K562 (cell line): Measurements from ENCODE around the gene CADPS2. TPM values are rescaled to one million over a fixed set of nuclear protein-coding genes. Genes with fewer than 3 reads are reported as not detected.

Experiments
- ATAC-seq: fragments of 200-7000 bp; cut with Tn5 transposase; 3 replicates; pipeline ENCODE4 v1.9.1; 2020; ENCODE audit warnings: moderate library complexity
- BruUV-seq: library from RNA; stranded (reverse); fragments of 400-500 nt; replicated peaks from 2 replicates; lab custom pipeline; 2021; lab: Mats Ljungman, UMichigan
- CTCF ChIA-PET: fragments of 300-600 bp; formaldehyde crosslinking; extraction: SDS; loops from one replicate; lab custom pipeline; 2021; ENCODE audit warnings: low intra/inter-chr PET ratio; lab: Yijun Ruan, JAX
- POLR2A ChIA-PET: fragments of 300-600, 350-650 bp; sonication (Branson Sonifier 250); formaldehyde crosslinking; extraction: SDS; loops from one replicate; lab custom pipeline; 2021; ENCODE audit warnings: antibody characterized with exemption, inconsistent platforms; lab: Yijun Ruan, JAX
- DNase-seq, 4 experiments: peaks; one replicate each; pipeline versions ENCODE4 v3.0.0 to v3.0.0-alpha.2; 2011 to 2018; ENCODE audit warnings: low spot score in 3 of 4, mixed read lengths in 3 of 4; ENCODE audit errors: extremely low read depth in 1 of 4
- FAIRE-seq: peaks from 2 replicates; lab custom pipeline; 2011; peaks lifted over from hg19 to GRCh38; lab: Jason Lieb, UNC
- H2AFZ ChIP-seq: 2 replicates; pipeline ENCODE4 v1.6.0; 2011; ENCODE audit warnings: low read depth, low read length, control low read depth, inconsistent platforms
- H3K27ac ChIP-seq: fragments of 200-600 bp; 3 replicates; pipeline ENCODE4 v1.8.0; 2011; ENCODE audit warnings: low read depth, mild to moderate bottlenecking, control low read depth, inconsistent platforms, low read length, moderate library complexity, mixed read lengths; ENCODE audit errors: extremely low read depth
- H3K27me3 ChIP-seq, 2 experiments: fragments of 300-600 bp in 1 of 2; 2 replicates in 1 of 2; 3 replicates in 1 of 2; pipeline versions ENCODE4 v1.6.0 to v1.8.0; 2011; ENCODE audit warnings: inconsistent platforms in 2 of 2, low read length in 2 of 2, mild to moderate bottlenecking in 1 of 2, mixed read lengths in 1 of 2, moderate library complexity in 1 of 2; ENCODE audit not compliant: control insufficient read depth in 2 of 2, insufficient read depth in 2 of 2
- H3K36me3 ChIP-seq: fragments of 300-600 bp; 3 replicates; pipeline ENCODE4 v1.8.0; 2011; ENCODE audit warnings: mild to moderate bottlenecking, low read length, inconsistent platforms; ENCODE audit not compliant: control insufficient read depth, insufficient read depth
- H3K4me1 ChIP-seq, 2 experiments: fragments of 200-600 bp in 1 of 2; replicated peaks in 1 of 2; 2 replicates in 1 of 2; 3 replicates in 1 of 2; pipeline versions ENCODE4 v1.5.1 to v1.8.0; 2011; ENCODE audit warnings: inconsistent platforms in 2 of 2, low read length in 2 of 2, mild to moderate bottlenecking in 1 of 2, mixed read lengths in 1 of 2, moderate library complexity in 1 of 2; ENCODE audit not compliant: control insufficient read depth in 2 of 2, insufficient read depth in 2 of 2
- H3K4me2 ChIP-seq: 2 replicates; pipeline ENCODE4 v1.6.1; 2011; ENCODE audit warnings: low read length, control low read depth, inconsistent platforms, mixed read lengths; ENCODE audit not compliant: insufficient read depth
- H3K4me3 ChIP-seq: fragments of 200-600 bp; sonication (generic), shearing (Covaris generic); 2 replicates; pipeline ENCODE4 v1.5.1; 2016; ENCODE audit warnings: control low read depth, inconsistent platforms
- H3K79me2 ChIP-seq: fragments of 200-600 bp; 3 replicates; pipeline ENCODE4 v1.8.0; 2011; ENCODE audit warnings: low read length, inconsistent platforms; ENCODE audit not compliant: control insufficient read depth, insufficient read depth
- H3K9ac ChIP-seq, 2 experiments: 2 replicates each; pipeline versions ENCODE4 v1.6.0 to v1.6.1; 2011; ENCODE audit warnings: low read depth in 2 of 2, low read length in 2 of 2, control low read depth in 1 of 2, inconsistent platforms in 1 of 2, mild to moderate bottlenecking in 1 of 2, mixed read lengths in 1 of 2; ENCODE audit not compliant: insufficient read depth in 1 of 2
- H3K9me1 ChIP-seq: one replicate; pipeline ENCODE4 v1.6.0; 2011; ENCODE audit warnings: inconsistent platforms, mild to moderate bottlenecking, low read length, moderate library complexity; ENCODE audit not compliant: control insufficient read depth, insufficient read depth
- H3K9me3 ChIP-seq: replicated peaks from 2 replicates; pipeline ENCODE4 v1.5.1; 2011; ENCODE audit warnings: low read depth, low read length, inconsistent platforms; ENCODE audit not compliant: control insufficient read depth, insufficient read depth
- H4K20me1 ChIP-seq: replicated peaks from 2 replicates; pipeline ENCODE4 v1.6.1; 2011; ENCODE audit warnings: low read length, inconsistent platforms, mixed read lengths; ENCODE audit not compliant: control insufficient read depth, insufficient read depth
- BRCA1 ChIP-seq, 2 experiments: fragments of 450-650 bp in 1 of 2; sonication (generic) in 1 of 2; formaldehyde crosslinking in 1 of 2; IDR thresholded peaks; 2 replicates each; pipeline versions ENCODE4 v1.5.0 to v1.6.1; 2017 to 2020; ENCODE audit warnings: mild to moderate bottlenecking in 1 of 2, missing genetic modification reagents in 1 of 2
- CTCFL ChIP-seq: IDR thresholded peaks from 2 replicates; pipeline ENCODE4 v1.6.1; 2011; ENCODE audit warnings: borderline replicate concordance, low read depth, mild to moderate bottlenecking, moderate library complexity, low read length; ENCODE audit not compliant: insufficient read depth, poor library complexity, severe bottlenecking
- ELK1 ChIP-seq: sonication (generic); formaldehyde crosslinking; IDR thresholded peaks from 2 replicates; pipeline ENCODE4 v1.8.1; 2022; ENCODE audit warnings: missing genetic modification reagents
- HDAC6 ChIP-seq: IDR thresholded peaks from 2 replicates; pipeline ENCODE4 v1.6.1; 2012; ENCODE audit warnings: low read depth, mild to moderate bottlenecking, control low read depth, inconsistent platforms, low read length, moderate library complexity
- POLR2AphosphoS5 ChIP-seq: IDR thresholded peaks from 2 replicates; pipeline ENCODE4 v1.6.1; 2011; ENCODE audit warnings: mild to moderate bottlenecking, low read depth, low read length, moderate library complexity; ENCODE audit not compliant: control insufficient read depth, insufficient read depth
- SAFB ChIP-seq: fragments of 200-400 bp; formaldehyde crosslinking; IDR thresholded peaks from 2 replicates; pipeline ENCODE4 v1.6.1; 2017; ENCODE audit warnings: low read depth, low read length, borderline replicate concordance
- SMARCA5 ChIP-seq: fragments of 450-650 bp; IDR thresholded peaks from 2 replicates; pipeline ENCODE4 v1.6.1; 2016
- YY1 ChIP-seq, 3 experiments: IDR thresholded peaks; 2 replicates each; pipeline ENCODE4 v1.6.1; 2011; ENCODE audit warnings: low read length in 2 of 3, mild to moderate bottlenecking in 2 of 3, moderate library complexity in 2 of 3, borderline replicate concordance in 1 of 3, control low read depth in 1 of 3, low read depth in 1 of 3; ENCODE audit not compliant: insufficient read depth in 3 of 3, insufficient replicate concordance in 2 of 3, control insufficient read depth in 1 of 3, insufficient read length in 1 of 3; ENCODE audit errors: extremely low read depth in 1 of 3
- ZNF174 ChIP-seq: fragments of 250-450 bp; sonication (Bioruptor Pico); IDR thresholded peaks from 2 replicates; pipeline ENCODE4 v1.4.0; 2020; ENCODE audit warnings: mild to moderate bottlenecking
- WGBS: fragments of 100-300 bp; shearing (Covaris generic); methylation state at CpG from one replicate; pipeline ENCODE4 v1.1.6; 2016; ENCODE audit warnings: low coverage, mixed read lengths; ENCODE audit not compliant: insufficient coverage; ENCODE audit errors: missing lambda C conversion rate; 5-methylcytosine and 5-hydroxymethylcytosine counted together
- in situ Hi-C: fragments of 300-500 bp; cut with MboI; formaldehyde crosslinking; loops from 4 replicates; pipeline ENCODE4 v1.15.0; 2018; ENCODE audit warnings: inconsistent platforms, mixed read lengths
- intact Hi-C: fragments of 100-400 bp; cut with micrococcal nuclease; formaldehyde crosslinking; loops from 2 replicates; pipeline ENCODE4 v1.14.2; 2022
- polyA plus RNA-seq, 8 experiments: library from polyadenylated mRNA; depleted of rRNA in 4 of 8; stranded (reverse) in 5 of 8; unstranded in 3 of 8; fragments of >200 nt; fragmentation: Nextera tagmentation in 2 of 8; fragmentation: Illumina TruSeq in 1 of 8; extraction: Ambion mirVana in 2 of 8; extraction: Trizol in 1 of 8; gene quantifications; 2 replicates each; pipeline versions ENCODE4 v1.2.1 to v1.2.3, GENCODE V29; 2011 to 2014; ENCODE audit warnings: inconsistent platforms in 1 of 8, missing spikeins in 1 of 8
- total RNA-seq, 7 experiments: library from RNA; depleted of rRNA in 6 of 7; stranded (reverse); fragments of >200 nt in 6 of 7; fragmentation: Illumina TruSeq in 2 of 7; extraction: Trizol in 2 of 7; gene quantifications; 2 replicates each; pipeline versions ENCODE4 v1.2.1 to v1.2.3, GENCODE V29; 2011 to 2021; ENCODE audit warnings: low replicate concordance in 1 of 7
- TF ChIP-seq, protein P1 (sequence below): fragments of 150-350 bp; conservative IDR thresholded peaks from 2 replicates; pipeline ENCODE4 v1.6.1; 2014; ENCODE audit warnings: low read length
- TF ChIP-seq, protein P2 (sequence below): fragments of 250-450 bp; sonication (Bioruptor Pico); IDR thresholded peaks from 2 replicates; pipeline ENCODE4 v1.5.0; 2020; ENCODE audit warnings: mild to moderate bottlenecking

Gene CADPS2
- total and polyA plus RNA-seq, 9 of the 15 experiments (the other 6 are each of a cell fraction or from before 2014, with no cell fraction given) = 0.03 to 0.14 (median 0.04) TPM; not detected in 1

DNA sequence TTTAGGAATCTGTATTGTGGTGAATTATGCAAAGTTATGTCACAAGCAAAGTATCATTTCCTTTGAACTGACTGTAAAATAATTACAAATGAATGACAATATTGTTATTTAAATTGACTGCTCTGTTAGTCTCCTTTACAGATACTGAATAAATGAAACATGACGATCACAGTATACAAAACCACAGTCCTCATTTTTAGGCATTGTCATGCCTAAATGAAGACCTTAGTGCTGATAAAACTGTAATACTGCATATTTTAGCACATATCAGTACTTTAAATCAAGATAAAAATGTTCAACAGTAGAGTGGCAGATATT, 542.0 kb downstream of the CADPS2 start (continued):
- TF ChIP-seq, protein P1, sequence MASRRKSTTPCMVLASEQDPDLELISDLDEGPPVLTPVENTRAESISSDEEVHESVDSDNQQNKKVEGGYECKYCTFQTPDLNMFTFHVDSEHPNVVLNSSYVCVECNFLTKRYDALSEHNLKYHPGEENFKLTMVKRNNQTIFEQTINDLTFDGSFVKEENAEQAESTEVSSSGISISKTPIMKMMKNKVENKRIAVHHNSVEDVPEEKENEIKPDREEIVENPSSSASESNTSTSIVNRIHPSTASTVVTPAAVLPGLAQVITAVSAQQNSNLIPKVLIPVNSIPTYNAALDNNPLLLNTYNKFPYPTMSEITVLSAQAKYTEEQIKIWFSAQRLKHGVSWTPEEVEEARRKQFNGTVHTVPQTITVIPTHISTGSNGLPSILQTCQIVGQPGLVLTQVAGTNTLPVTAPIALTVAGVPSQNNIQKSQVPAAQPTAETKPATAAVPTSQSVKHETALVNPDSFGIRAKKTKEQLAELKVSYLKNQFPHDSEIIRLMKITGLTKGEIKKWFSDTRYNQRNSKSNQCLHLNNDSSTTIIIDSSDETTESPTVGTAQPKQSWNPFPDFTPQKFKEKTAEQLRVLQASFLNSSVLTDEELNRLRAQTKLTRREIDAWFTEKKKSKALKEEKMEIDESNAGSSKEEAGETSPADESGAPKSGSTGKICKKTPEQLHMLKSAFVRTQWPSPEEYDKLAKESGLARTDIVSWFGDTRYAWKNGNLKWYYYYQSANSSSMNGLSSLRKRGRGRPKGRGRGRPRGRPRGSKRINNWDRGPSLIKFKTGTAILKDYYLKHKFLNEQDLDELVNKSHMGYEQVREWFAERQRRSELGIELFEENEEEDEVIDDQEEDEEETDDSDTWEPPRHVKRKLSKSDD = no peak
- TF ChIP-seq, protein P2, sequence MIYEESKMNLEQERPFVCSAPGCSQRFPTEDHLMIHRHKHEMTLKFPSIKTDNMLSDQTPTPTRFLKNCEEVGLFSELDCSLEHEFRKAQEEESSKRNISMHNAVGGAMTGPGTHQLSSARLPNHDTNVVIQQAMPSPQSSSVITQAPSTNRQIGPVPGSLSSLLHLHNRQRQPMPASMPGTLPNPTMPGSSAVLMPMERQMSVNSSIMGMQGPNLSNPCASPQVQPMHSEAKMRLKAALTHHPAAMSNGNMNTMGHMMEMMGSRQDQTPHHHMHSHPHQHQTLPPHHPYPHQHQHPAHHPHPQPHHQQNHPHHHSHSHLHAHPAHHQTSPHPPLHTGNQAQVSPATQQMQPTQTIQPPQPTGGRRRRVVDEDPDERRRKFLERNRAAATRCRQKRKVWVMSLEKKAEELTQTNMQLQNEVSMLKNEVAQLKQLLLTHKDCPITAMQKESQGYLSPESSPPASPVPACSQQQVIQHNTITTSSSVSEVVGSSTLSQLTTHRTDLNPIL (CRISPR knock-in tag) = no peak
- TF ChIP-seq BRCA1 (IDR thresholded peaks at IDR 0.05) (no peak), BRCA1 (CRISPR knock-in tag; IDR thresholded peaks at IDR 0.05) (no peak), HDAC6 (no peak), POLR2AphosphoS5 (no peak)

GRCh38 chr7:122343601-122344302, 542.5 kb downstream of the CADPS2 start:
- Histone ChIP-seq H3K27ac (no peak overlapping the region), H3K79me2 (no peaks in the 10 kb centered on the region), H3K4me2 (no peak overlapping the region), H3K9ac (no peak overlapping the region), H3K9me1 (no peaks in the 10 kb centered on the region), H3K4me1 (no peaks in the 10 kb centered on the region), H3K36me3 (no peaks in the 10 kb centered on the region), H3K27me3 (no peaks in the 10 kb centered on the region), H3K4me3 (no peak overlapping the region), H4K20me1 (no peaks in the 10 kb centered on the region), H3K9me3 (no peaks in the 10 kb centered on the region), H2AFZ (no peak overlapping the region)
- WGBS = 5% methylated on average over 7 of the region's 7 CpGs
- BruUV-seq = no TSS peak
- ATAC-seq = no peak
- ChIA-PET CTCF (no interaction called here), POLR2A (interaction anchor here (0.6 kb wide), 1 partner anchor 710 kb away, joined by 3 read pairs; no protein-coding TSS in a partner anchor)
- in situ Hi-C loops = no loop called here
- intact Hi-C loops = no loop called here
- FAIRE-seq = no peak
- no peak for DNase-seq
- no peak for TF ChIP-seq SAFB
- TF ChIP-seq ELK1 = no peak
- TF ChIP-seq CTCFL = no peak
- no peak for TF ChIP-seq SMARCA5
- TF ChIP-seq ZNF174 (CRISPR knock-in tag) = no peak
- TF ChIP-seq YY1 (IDR thresholded peaks at IDR 0.05; ENCODE audit: borderline replicate concordance in 1 of 3, control insufficient read depth in 1 of 3, extremely low read depth in 1 of 3, insufficient read depth in 3 of 3, insufficient read length in 1 of 3, insufficient replicate concordance in 2 of 3, low read depth in 1 of 3, low read length in 2 of 3) = no peak
